ENCODE measurements around the gene ADGRG7.

GRCh38 chr3:100588251-100588650 is 21.1 kb upstream of the ADGRG7 start:
- TF ChIP-seq CTCF (conservative IDR thresholded peaks at IDR 0.05 in 1 of 2, IDR thresholded peaks at IDR 0.05 in 1 of 2; ENCODE audit: low read depth in 1 of 2, low read length in 2 of 2): no peak
- no peak for TF ChIP-seq EZH2 (IDR thresholded peaks at IDR 0.05; ENCODE audit: low read length, missing control alignments)

Measured in fibroblast of lung (primary cell).